ENCODE results near the gene CCDC80.

Gene CCDC80

GRCh38 chr3:112593258-112593657 is 47.7 kb downstream of the CCDC80 start:
- FAIRE-seq (no peak), DNase-seq (ENCODE audit: insufficient read length, low spot score) (no peak)
- no peak for TF ChIP-seq CTCF (IDR thresholded peaks at IDR 0.05; ENCODE audit: insufficient read depth, missing control alignments)

- TF ChIP-seq CTCF (IDR thresholded peaks at IDR 0.05; ENCODE audit: insufficient read depth, missing control alignments) = no peak
- no peak for DNase-seq (ENCODE audit: insufficient read length, low spot score)
- FAIRE-seq = no peak
Measured at GRCh38 chr3:112587336-112587735, 53.6 kb downstream of the CCDC80 start.

GRCh38 chr3:112585782-112586181 is 55.2 kb downstream of the CCDC80 start:
- no peak for DNase-seq (ENCODE audit: insufficient read length, low spot score)
- no peak for FAIRE-seq
- no peak for TF ChIP-seq CTCF (IDR thresholded peaks at IDR 0.05; ENCODE audit: insufficient read depth, missing control alignments)

GRCh38 chr3:112583105-112583504 is 57.8 kb downstream of the CCDC80 start:
- FAIRE-seq (no peak), DNase-seq (ENCODE audit: insufficient read length, low spot score) (no peak)
- no peak for TF ChIP-seq CTCF (IDR thresholded peaks at IDR 0.05; ENCODE audit: insufficient read depth, missing control alignments)

GRCh38 chr3:112582244-112582874 is 58.6 kb downstream of the CCDC80 start:
- FAIRE-seq = no peak
- peak; percentile 82 for TF ChIP-seq CTCF (IDR thresholded peaks at IDR 0.05; ENCODE audit: insufficient read depth, missing control alignments)
- no peak for DNase-seq (ENCODE audit: insufficient read length, low spot score)

GRCh38 chr3:112579697-112580096 is 61.2 kb downstream of the CCDC80 start:
- no peak for TF ChIP-seq CTCF (IDR thresholded peaks at IDR 0.05; ENCODE audit: insufficient read depth, missing control alignments)

GRCh38 chr3:112579232-112579631 is 61.7 kb downstream of the CCDC80 start:
- no peak for TF ChIP-seq CTCF (IDR thresholded peaks at IDR 0.05; ENCODE audit: insufficient read depth, missing control alignments)
- FAIRE-seq = no peak
- DNase-seq (ENCODE audit: insufficient read length, low spot score) = no peak

More at GRCh38 chr3:112579697-112580096, 61.2 kb downstream of the CCDC80 start:
- FAIRE-seq (no peak), DNase-seq (ENCODE audit: insufficient read length, low spot score) (no peak)
